ENCODE measurements around the gene SUPV3L1. TPM values are rescaled to one million over a fixed set of nuclear protein-coding genes. Genes with fewer than 3 reads are reported as not detected.
"Not testable (repeated sequence)": the region's sequence is repeated elsewhere in the genome, so short reads cannot be mapped to it uniquely, and the experiment has no call there.

The SUPV3L1 gene
- total RNA-seq, 1 experiment from 2014 or later = 57.3 TPM

- Mint-ChIP-seq H3K4me1 (no peaks in the 10 kb centered on the region), H3K36me3 (ENCODE audit: insufficient read depth in 1 of 3, low read depth in 3 of 3) (peaks cover 0 to 6% (median 0%) of the 10 kb centered on the region in 3 experiments; a peak in 2 of 7 replicates), H3K9me3 (no peaks in the 10 kb centered on the region), H3K4me3 (no peak overlapping the region), H3K27ac (no peak overlapping the region), H3K27me3 (ENCODE audit: low read depth) (no peaks in the 10 kb centered on the region; the same call in 1 of the 2 replicates)
- H4K91ac ChIP-seq (ENCODE audit: insufficient read length, low read depth, low read length) = no peak overlapping the region
- no peak overlapping the region for H3K4ac ChIP-seq (ENCODE audit: low read depth, low read length)
- no peaks in the 10 kb centered on the region for H3K79me1 ChIP-seq (ENCODE audit: insufficient read depth, low read depth, low read length, poor library complexity, severe bottlenecking)
- H3K14ac ChIP-seq (ENCODE audit: insufficient read depth, low read length) = no peak overlapping the region
- no peaks in the 10 kb centered on the region for H3K4me1 ChIP-seq (ENCODE audit: insufficient read depth, low read length)
- H3K79me2 ChIP-seq (ENCODE audit: insufficient read depth, low read length) = no peaks in the 10 kb centered on the region
- H3T11ph ChIP-seq (ENCODE audit: low read length) = no peak overlapping the region
- H2AK5ac ChIP-seq (ENCODE audit: insufficient read length, low read length) = no peak overlapping the region
- peak; percentile 21; the same call in 1 of the 3 replicates for TF ChIP-seq CTCF (conservative IDR thresholded peaks at IDR 0.05)
- no peaks in the 10 kb centered on the region for H3K9me3 ChIP-seq (ENCODE audit: control insufficient read depth, low read depth, low read length)
- H3K4me2 ChIP-seq (ENCODE audit: insufficient read depth, insufficient read length, low read length) = no peak overlapping the region
- H3K23ac ChIP-seq (ENCODE audit: insufficient read length, low read depth, low read length) = no peak overlapping the region
- no peak overlapping the region for H2AFZ ChIP-seq (ENCODE audit: low read length)
- no peaks in the 10 kb centered on the region for H3K23me2 ChIP-seq (ENCODE audit: insufficient read length, low read depth, low read length, poor library complexity, severe bottlenecking)
- no peak overlapping the region for H2BK12ac ChIP-seq (ENCODE audit: insufficient read length, low read depth, low read length)
- no peak overlapping the region for H3K18ac ChIP-seq (ENCODE audit: insufficient read length, low read depth, low read length)
- no peaks in the 10 kb centered on the region for H3K27me3 ChIP-seq (ENCODE audit: insufficient read depth, low read length)
- no peak overlapping the region for H4K5ac ChIP-seq (ENCODE audit: insufficient read length, low read depth, low read length)
- no CpG with 5 or more reads among the region's 1 CpG for WGBS (ENCODE audit: extremely low coverage, insufficient read length, low lambda C conversion rate)
- H3K27ac ChIP-seq (ENCODE audit: insufficient read length, low read depth, low read length) = no peak overlapping the region
- no peak overlapping the region for H2BK20ac ChIP-seq (ENCODE audit: low read depth, low read length, poor library complexity, severe bottlenecking)
- H3K9ac ChIP-seq (ENCODE audit: extremely low read depth, insufficient read length, low read length) = no peak overlapping the region
- no peak overlapping the region for H2BK15ac ChIP-seq (ENCODE audit: low read depth, low read length)
- no peak overlapping the region for H3K56ac ChIP-seq (ENCODE audit: insufficient read length, low read depth, low read length)
- DNase-seq = no peak
- H4K8ac ChIP-seq (replicated peaks; ENCODE audit: insufficient read length, low read depth, low read length) = no peak overlapping the region
- no peaks in the 10 kb centered on the region for H4K20me1 ChIP-seq (ENCODE audit: control insufficient read depth, insufficient read depth, insufficient read length)
- H2BK5ac ChIP-seq (ENCODE audit: insufficient read length, low read length) = no peak overlapping the region
- H2BK120ac ChIP-seq (ENCODE audit: low read depth, low read length, poor library complexity, severe bottlenecking) = no peak overlapping the region
Measured at GRCh38 chr10:69141304-69141703, 38.7 kb upstream of the SUPV3L1 start.

- H3K27me3 ChIP-seq (ENCODE audit: insufficient read depth, low read length); H3K9me3 ChIP-seq (ENCODE audit: control insufficient read depth, low read depth, low read length); H2AK5ac ChIP-seq (ENCODE audit: insufficient read length, low read length); H3K4me1 ChIP-seq (ENCODE audit: insufficient read depth, low read length); H2BK15ac ChIP-seq (ENCODE audit: low read depth, low read length); H3K79me1 ChIP-seq (ENCODE audit: insufficient read depth, low read depth, low read length, poor library complexity, severe bottlenecking); H3K9ac ChIP-seq (ENCODE audit: extremely low read depth, insufficient read length, low read length); H3K4me1 Mint-ChIP-seq; H3K56ac ChIP-seq (ENCODE audit: insufficient read length, low read depth, low read length); H3K79me2 ChIP-seq (ENCODE audit: insufficient read depth, low read length); H3K14ac ChIP-seq (ENCODE audit: insufficient read depth, low read length); H3T11ph ChIP-seq (ENCODE audit: low read length); H3K36me3 Mint-ChIP-seq (ENCODE audit: insufficient read depth in 1 of 3, low read depth in 3 of 3); H4K5ac ChIP-seq (ENCODE audit: insufficient read length, low read depth, low read length); H2BK20ac ChIP-seq (ENCODE audit: low read depth, low read length, poor library complexity, severe bottlenecking); H3K23me2 ChIP-seq (ENCODE audit: insufficient read length, low read depth, low read length, poor library complexity, severe bottlenecking); H3K23ac ChIP-seq (ENCODE audit: insufficient read length, low read depth, low read length); DNase-seq; H3K4me3 Mint-ChIP-seq; H3K4me2 ChIP-seq (ENCODE audit: insufficient read depth, insufficient read length, low read length); H2AFZ ChIP-seq (ENCODE audit: low read length); H4K20me1 ChIP-seq (ENCODE audit: control insufficient read depth, insufficient read depth, insufficient read length); H2BK12ac ChIP-seq (ENCODE audit: insufficient read length, low read depth, low read length); H2BK5ac ChIP-seq (ENCODE audit: insufficient read length, low read length); H3K27ac Mint-ChIP-seq; H3K4ac ChIP-seq (ENCODE audit: low read depth, low read length); H3K27me3 Mint-ChIP-seq (ENCODE audit: low read depth); H2BK120ac ChIP-seq (ENCODE audit: low read depth, low read length, poor library complexity, severe bottlenecking); H4K8ac ChIP-seq (replicated peaks; ENCODE audit: insufficient read length, low read depth, low read length); H3K18ac ChIP-seq (ENCODE audit: insufficient read length, low read depth, low read length); H4K91ac ChIP-seq (ENCODE audit: insufficient read length, low read depth, low read length); H3K9me3 Mint-ChIP-seq; H3K27ac ChIP-seq (ENCODE audit: insufficient read length, low read depth, low read length): not testable (repeated sequence)
- no CpG with 5 or more reads among the region's 3 CpGs for WGBS (ENCODE audit: extremely low coverage, insufficient read length, low lambda C conversion rate)
Measured at GRCh38 chr10:69142074-69142473, 38.0 kb upstream of the SUPV3L1 start.

All from H9 (cell line).